GM12873 (cell line): ENCODE results near the gene RNF169.
A peak's percentile ranks its signal among the peaks of the same experiment; 100 is the strongest.

Source experiments
- CTCF ChIP-seq: IDR thresholded peaks from 2 replicates; pipeline ENCODE4 v1.5.1; 2012; ENCODE audit warnings: low read depth, mild to moderate bottlenecking, moderate library complexity, low read length, control low read depth; ENCODE audit not compliant: insufficient read depth; ENCODE audit errors: missing control alignments

Gene RNF169

GRCh38 chr11:74866557-74866956 is 117.9 kb downstream of the RNF169 start:
- TF ChIP-seq CTCF = no peak

GRCh38 chr11:74870485-74870884 is 121.8 kb downstream of the RNF169 start:
- TF ChIP-seq CTCF = peak; percentile 59

GRCh38 chr11:74871037-74871436 is 122.4 kb downstream of the RNF169 start:
- TF ChIP-seq CTCF = no peak

- peak; percentile 57 for TF ChIP-seq CTCF
Observed at GRCh38 chr11:74877132-74877531, 128.5 kb downstream of the RNF169 start.
